PFSK-1 (cell line): ENCODE results near the gene CTSZ.

ENCODE experiments used
- FOXP2 ChIP-seq: optimal IDR thresholded peaks from 2 replicates; pipeline ENCODE3; 2011; ENCODE audit warnings: borderline replicate concordance, control low read depth, inconsistent platforms; ENCODE audit not compliant: insufficient read depth; ENCODE audit errors: extremely low read length, extremely low read depth
- POLR2AphosphoS5 ChIP-seq: IDR thresholded peaks from 2 replicates; pipeline ENCODE4 v1.6.1; 2012; ENCODE audit warnings: low read depth, mild to moderate bottlenecking, control low read depth, low read length, moderate library complexity
- REST ChIP-seq, 2 experiments: IDR thresholded peaks; 2 replicates each; pipeline versions ENCODE4 v1.6.1 to v1.8.0; 2011 to 2012; ENCODE audit warnings: low read depth in 2 of 2, low read length in 2 of 2, control low read depth in 1 of 2, inconsistent platforms in 1 of 2, mild to moderate bottlenecking in 1 of 2, moderate library complexity in 1 of 2; ENCODE audit not compliant: insufficient read depth in 1 of 2
- SIN3A ChIP-seq: IDR thresholded peaks from 2 replicates; pipeline ENCODE4 v1.6.1; 2012; ENCODE audit warnings: mild to moderate bottlenecking, low read length, moderate library complexity, borderline replicate concordance; ENCODE audit not compliant: insufficient read depth
- TAF1 ChIP-seq: IDR thresholded peaks from 2 replicates; pipeline ENCODE4 v1.6.1; 2012; ENCODE audit warnings: low read length, control low read depth, borderline replicate concordance; ENCODE audit not compliant: insufficient read depth

The CTSZ gene

GRCh38 chr20:59018817-59019216 lies 11.8 kb upstream of the CTSZ start:
- no peak for TF ChIP-seq FOXP2
- TF ChIP-seq REST (IDR thresholded peaks at IDR 0.05; ENCODE audit: insufficient read depth in 1 of 2, low read depth in 2 of 2, low read length in 2 of 2) = no peak
- TF ChIP-seq POLR2AphosphoS5 = no peak
- no peak for TF ChIP-seq TAF1
- no peak for TF ChIP-seq SIN3A

GRCh38 chr20:59017493-59018231 lies 10.6 kb upstream of the CTSZ start:
- no peak for TF ChIP-seq SIN3A

GRCh38 chr20:59016795-59017492 lies 9.9 kb upstream of the CTSZ start:
- TF ChIP-seq POLR2AphosphoS5 (no peak), TAF1 (no peak), REST (IDR thresholded peaks at IDR 0.05; ENCODE audit: insufficient read depth in 1 of 2, low read depth in 2 of 2, low read length in 2 of 2) (no peak), FOXP2 (no peak), SIN3A (no peak)

GRCh38 chr20:59015812-59016711 lies 9.0 kb upstream of the CTSZ start:
- no peak for TF ChIP-seq FOXP2
- no peak for TF ChIP-seq POLR2AphosphoS5
- no peak for TF ChIP-seq SIN3A
- no peak for TF ChIP-seq REST (IDR thresholded peaks at IDR 0.05; ENCODE audit: insufficient read depth in 1 of 2, low read depth in 2 of 2, low read length in 2 of 2)
- no peak for TF ChIP-seq TAF1

GRCh38 chr20:59015411-59015810 lies 8.4 kb upstream of the CTSZ start:
- no peak for TF ChIP-seq TAF1
- no peak for TF ChIP-seq SIN3A
- no peak for TF ChIP-seq FOXP2
- TF ChIP-seq REST (IDR thresholded peaks at IDR 0.05; ENCODE audit: insufficient read depth in 1 of 2, low read depth in 2 of 2, low read length in 2 of 2) = no peak
- no peak for TF ChIP-seq POLR2AphosphoS5
